Right atrium auricular region (tissue), 2 donors: Measurements from ENCODE around the gene MBD4. TPM values are rescaled to one million over a fixed set of nuclear protein-coding genes. Genes with fewer than 3 reads are reported as not detected.

ENCODE experiments used
- DNase-seq: peaks from one replicate; pipeline ENCODE4 v3.0.0-alpha.2; 2019; ENCODE audit warnings: low spot score
- H3K27ac ChIP-seq, 2 donors: fragments of 200-600 bp; sonication (generic); 1 replicate in 1 of 2; 2 replicates in 1 of 2; pipeline ENCODE4 v1.5.1; 2016 to 2019
- H3K27me3 ChIP-seq, 2 donors: fragments of 200-600 bp; sonication (generic); one replicate each; pipeline versions ENCODE4 v1.5.1 to v1.6.0; 2017 to 2019
- H3K36me3 ChIP-seq: fragments of 200-600 bp; sonication (generic); one replicate; pipeline ENCODE4 v1.5.1; 2016
- H3K4me1 ChIP-seq, 2 donors: fragments of 200-600 bp; sonication (generic); one replicate each; pipeline versions ENCODE4 v1.5.1 to v1.6.0; 2017 to 2019
- H3K4me3 ChIP-seq, 2 donors: fragments of 200-600 bp; sonication (generic); 1 replicate in 1 of 2; 2 replicates in 1 of 2; pipeline ENCODE4 v1.5.1; 2017 to 2019; ENCODE audit warnings: mild to moderate bottlenecking in 1 of 2, moderate library complexity in 1 of 2
- H3K9me3 ChIP-seq, 2 donors: fragments of 200-600 bp; sonication (generic); one replicate each; pipeline ENCODE4 v1.5.1; 2019
- CTCF ChIP-seq, 2 donors: fragments of 200-600 bp; sonication (generic); IDR thresholded peaks; one replicate each; pipeline ENCODE4 v1.5.1; 2019; ENCODE audit warnings: antibody characterized with exemption in 2 of 2
- total RNA-seq, 2 donors: library from RNA; depleted of rRNA; stranded (reverse); fragments of >200 nt; gene quantifications; one replicate each; pipeline ENCODE4 v1.1.0, GENCODE V29; 2016

MBD4 gene
- total RNA-seq, 2 donors from 2014 or later = 17.8 to 26.4 TPM

GRCh38 chr3:129449279-129450115 is 9.7 kb upstream of the MBD4 start:
- Histone ChIP-seq H3K4me1 (peaks cover 0 to 20% of the 10 kb centered on the region in 2 donors), H3K27ac (peak overlapping the region; percentile 7 to 55)
- DNase-seq = no peak

GRCh38 chr3:129448186-129448895 is 8.6 kb upstream of the MBD4 start:
- Histone ChIP-seq H3K4me3 (no peak overlapping the region), H3K36me3 (peaks cover 13% of the 10 kb centered on the region), H3K27ac (no peak overlapping the region), H3K4me1 (peaks cover 0 to 14% of the 10 kb centered on the region in 2 donors), H3K27me3 (no peaks in the 10 kb centered on the region), H3K9me3 (no peaks in the 10 kb centered on the region)
- no peak for DNase-seq
- no peak for TF ChIP-seq CTCF (IDR thresholded peaks at IDR 0.05)

More at GRCh38 chr3:129449279-129450115, 9.7 kb upstream of the MBD4 start:
- H3K9me3 ChIP-seq = no peaks in the 10 kb centered on the region
- no peak overlapping the region for H3K4me3 ChIP-seq
- H3K36me3 ChIP-seq = peaks cover 24% of the 10 kb centered on the region
- H3K27me3 ChIP-seq = no peaks in the 10 kb centered on the region
- no peak for TF ChIP-seq CTCF (IDR thresholded peaks at IDR 0.05)

- TF ChIP-seq CTCF (IDR thresholded peaks at IDR 0.05) = no peak
- no peaks in the 10 kb centered on the region for H3K36me3 ChIP-seq
- H3K27ac ChIP-seq = no peak overlapping the region
- no peak for DNase-seq
- no peak overlapping the region for H3K4me3 ChIP-seq
- peaks cover 0 to 28% of the 10 kb centered on the region in 2 donors for H3K4me1 ChIP-seq
- H3K27me3 ChIP-seq = no peaks in the 10 kb centered on the region
- H3K9me3 ChIP-seq = no peaks in the 10 kb centered on the region
Measured at GRCh38 chr3:129446926-129447325, 7.2 kb upstream of the MBD4 start.

- peaks cover 0 to 42% of the 10 kb centered on the region in 2 donors for H3K4me1 ChIP-seq
- H3K36me3 ChIP-seq = no peaks in the 10 kb centered on the region
- no peak overlapping the region for H3K4me3 ChIP-seq
- no peak for DNase-seq
- no peak overlapping the region for H3K27ac ChIP-seq
- TF ChIP-seq CTCF (IDR thresholded peaks at IDR 0.05) = no peak
- H3K9me3 ChIP-seq = no peaks in the 10 kb centered on the region
- no peaks in the 10 kb centered on the region for H3K27me3 ChIP-seq
Measured at GRCh38 chr3:129445471-129445870, 5.7 kb upstream of the MBD4 start.

GRCh38 chr3:129442947-129443346 is 3.2 kb upstream of the MBD4 start:
- Histone ChIP-seq H3K9me3 (no peaks in the 10 kb centered on the region), H3K27me3 (no peaks in the 10 kb centered on the region), H3K4me1 (peaks cover 0 to 42% of the 10 kb centered on the region in 2 donors), H3K27ac (peak overlapping the region; percentile 85 to 92), H3K36me3 (no peaks in the 10 kb centered on the region), H3K4me3 (no peak overlapping the region)
- DNase-seq = no peak
- TF ChIP-seq CTCF (IDR thresholded peaks at IDR 0.05) = no peak
